Measurements from ENCODE around the gene TRIB2.
A peak's percentile ranks its signal among the peaks of the same experiment; 100 is the strongest.

GRCh38 chr2:12722447-12723316, 5.9 kb downstream of the TRIB2 start:
- TF ChIP-seq, protein P1, sequence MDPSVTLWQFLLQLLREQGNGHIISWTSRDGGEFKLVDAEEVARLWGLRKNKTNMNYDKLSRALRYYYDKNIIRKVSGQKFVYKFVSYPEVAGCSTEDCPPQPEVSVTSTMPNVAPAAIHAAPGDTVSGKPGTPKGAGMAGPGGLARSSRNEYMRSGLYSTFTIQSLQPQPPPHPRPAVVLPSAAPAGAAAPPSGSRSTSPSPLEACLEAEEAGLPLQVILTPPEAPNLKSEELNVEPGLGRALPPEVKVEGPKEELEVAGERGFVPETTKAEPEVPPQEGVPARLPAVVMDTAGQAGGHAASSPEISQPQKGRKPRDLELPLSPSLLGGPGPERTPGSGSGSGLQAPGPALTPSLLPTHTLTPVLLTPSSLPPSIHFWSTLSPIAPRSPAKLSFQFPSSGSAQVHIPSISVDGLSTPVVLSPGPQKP (IDR thresholded peaks at IDR 0.05; ENCODE audit: borderline replicate concordance, low read depth, low read length) = no peak
- no peak for TF ChIP-seq SMC3 (IDR thresholded peaks at IDR 0.05; ENCODE audit: low read depth, low read length)
- peak; percentile 9; the same call in 1 of the 2 replicates for TF ChIP-seq CTCF (conservative IDR thresholded peaks at IDR 0.05; ENCODE audit: low read depth, low read length)
- TF ChIP-seq BHLHE40 (IDR thresholded peaks at IDR 0.05; ENCODE audit: low read depth, low read length) = no peak
- no peak for TF ChIP-seq RFX5 (IDR thresholded peaks at IDR 0.05; ENCODE audit: low read depth, low read length)
- TF ChIP-seq MAFK (IDR thresholded peaks at IDR 0.05; ENCODE audit: low read depth, low read length) = no peak
- TF ChIP-seq POLR2A (IDR thresholded peaks at IDR 0.05; ENCODE audit: low read depth, low read length) = no peak
- TF ChIP-seq FOS (IDR thresholded peaks at IDR 0.05; ENCODE audit: low read depth, low read length) = no peak
- no peak for TF ChIP-seq USF2 (IDR thresholded peaks at IDR 0.05; ENCODE audit: low read depth, low read length)
